HG03571 (cell line): ENCODE measurements around the gene PRR7.
A peak's percentile ranks its signal among the peaks of the same experiment; 100 is the strongest.

Experiments
- ATAC-seq: cut with Tn5 transposase; IDR thresholded peaks from one replicate; pipeline ENCODE4 v1.9.1; 2021; ENCODE audit not compliant: unreplicated experiment

The PRR7 gene

GRCh38 chr5:177423671-177424070 lies 22.9 kb upstream of the PRR7 start:
- ATAC-seq, result no peak

GRCh38 chr5:177425196-177425800 lies 21.3 kb upstream of the PRR7 start:
- no peak for ATAC-seq

- ATAC-seq, result peak; percentile 75
Measured at GRCh38 chr5:177425801-177426565, 20.6 kb upstream of the PRR7 start.

- ATAC-seq, result peak; percentile 5
Measured at GRCh38 chr5:177426566-177427210, 19.9 kb upstream of the PRR7 start, which contains the start of gene GRK6. TSS of gene GRK6 (plus strand) at chr5:177426676. CDS start at chr5:177426846, 170 bp downstream.

GRCh38 chr5:177427211-177427822 lies 19.3 kb upstream of the PRR7 start:
- ATAC-seq, result no peak

GRCh38 chr5:177427919-177428573 lies 18.6 kb upstream of the PRR7 start:
- no peak for ATAC-seq

GRCh38 chr5:177428574-177429217 lies 17.9 kb upstream of the PRR7 start:
- ATAC-seq, result no peak

- no peak for ATAC-seq
Measured at GRCh38 chr5:177429248-177430040, 17.2 kb upstream of the PRR7 start.

- no peak for ATAC-seq
Measured at GRCh38 chr5:177430140-177430951, 16.3 kb upstream of the PRR7 start.

GRCh38 chr5:177430972-177431316 lies 15.7 kb upstream of the PRR7 start:
- no peak for ATAC-seq

- peak; percentile 55 for ATAC-seq
Measured at GRCh38 chr5:177431317-177432142, 15.1 kb upstream of the PRR7 start.

GRCh38 chr5:177432143-177432838 lies 14.3 kb upstream of the PRR7 start:
- no peak for ATAC-seq

- no peak for ATAC-seq
Measured at GRCh38 chr5:177432839-177433657, 13.6 kb upstream of the PRR7 start.

- ATAC-seq, result no peak
Measured at GRCh38 chr5:177433658-177434217, 12.9 kb upstream of the PRR7 start.

- no peak for ATAC-seq
Measured at GRCh38 chr5:177434437-177434836, 12.2 kb upstream of the PRR7 start.

- no peak for ATAC-seq
Measured at GRCh38 chr5:177434942-177435738, 11.5 kb upstream of the PRR7 start.
